ENCODE results near the gene FANCB. TPM values are rescaled to one million over a fixed set of nuclear protein-coding genes. Genes with fewer than 3 reads are reported as not detected.

The FANCB gene
- 0.74 TPM for total RNA-seq

- intact Hi-C loops (cut with DNase I): no loop called here
- no peak for TF ChIP-seq CTCF (IDR thresholded peaks at IDR 0.05)
- TF ChIP-seq POLR2AphosphoS5 (IDR thresholded peaks at IDR 0.05; ENCODE audit: insufficient read depth in 1 of 2, low read depth in 1 of 2): peak; percentile 78
These were observed at the start of gene FANCB, which contains the start of gene MOSPD2 for GRCh38 chrX:14872851-14873675. TSS of gene FANCB (minus strand) at chrX:14873069. CDS start at chrX:14865510, 7,559 bp downstream. TSS of gene MOSPD2 (plus strand) at chrX:14873421. CDS start at chrX:14873529, 108 bp downstream.

GRCh38 chrX:14922437-14922836, 49.6 kb upstream of the FANCB start:
- Histone ChIP-seq H3K27me3 (no peaks in the 10 kb centered on the region), H3K9me3 (no peaks in the 10 kb centered on the region), H3K4me3 (no peak overlapping the region), H3K4me1 (no peaks in the 10 kb centered on the region), H3K36me3 (no peaks in the 10 kb centered on the region), H3K27ac (no peak overlapping the region)
- no peak for DNase-seq (ENCODE audit: extremely low spot score in 2 of 2)
- TF ChIP-seq CTCF (IDR thresholded peaks at IDR 0.05): no peak
- TF ChIP-seq POLR2AphosphoS5 (IDR thresholded peaks at IDR 0.05; ENCODE audit: insufficient read depth in 1 of 2, low read depth in 1 of 2): no peak
- TF ChIP-seq POLR2A (IDR thresholded peaks at IDR 0.05): no peak
- intact Hi-C loops (cut with DNase I): no loop called here

More at GRCh38 chrX:14872851-14873675, at the start of gene FANCB, which contains the start of gene MOSPD2:
- peak; percentile 94 to 97 for DNase-seq (ENCODE audit: extremely low spot score in 2 of 2)
- no peaks in the 10 kb centered on the region for H3K27me3 ChIP-seq
- H3K36me3 ChIP-seq: no peaks in the 10 kb centered on the region
- no peaks in the 10 kb centered on the region for H3K4me1 ChIP-seq
- H3K27ac ChIP-seq: peak within 1 kb of the TSS; percentile 62
- H3K9me3 ChIP-seq: no peaks in the 10 kb centered on the region
- H3K4me3 ChIP-seq: peak within 1 kb of the TSS; percentile 59 to 71

DNA sequence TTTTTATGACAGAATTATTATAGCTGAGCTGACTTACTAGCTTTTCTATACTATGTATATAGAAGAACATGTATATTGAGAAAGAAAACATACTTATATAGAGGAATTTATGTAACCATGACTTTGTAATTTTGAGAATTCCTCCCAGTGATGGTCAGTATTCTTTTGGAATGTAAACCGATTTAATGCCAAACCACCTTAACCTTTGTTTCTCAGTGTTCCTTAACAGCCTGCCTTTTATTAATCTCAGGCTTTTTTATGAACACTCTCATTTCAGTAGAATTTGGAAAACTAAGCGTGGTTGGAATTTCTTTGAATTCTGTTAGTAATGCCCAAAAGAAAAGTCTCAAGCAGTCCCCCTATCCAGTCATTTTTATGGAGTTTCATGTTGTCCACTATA, 47.3 kb upstream of the FANCB start:
- DNase-seq (ENCODE audit: extremely low spot score in 2 of 2): no peak
- Histone ChIP-seq H3K27me3 (no peaks in the 10 kb centered on the region), H3K27ac (no peak overlapping the region), H3K9me3 (no peaks in the 10 kb centered on the region), H3K4me3 (no peak overlapping the region), H3K4me1 (no peaks in the 10 kb centered on the region), H3K36me3 (no peaks in the 10 kb centered on the region)
- intact Hi-C loops (cut with DNase I): no loop called here
- TF ChIP-seq CTCF (IDR thresholded peaks at IDR 0.05): no peak
- no peak for TF ChIP-seq POLR2A (IDR thresholded peaks at IDR 0.05)
- TF ChIP-seq POLR2AphosphoS5 (IDR thresholded peaks at IDR 0.05; ENCODE audit: insufficient read depth in 1 of 2, low read depth in 1 of 2): no peak

GRCh38 chrX:14919407-14919806, 46.5 kb upstream of the FANCB start:
- Histone ChIP-seq H3K9me3 (no peaks in the 10 kb centered on the region), H3K4me1 (no peaks in the 10 kb centered on the region), H3K4me3 (no peak overlapping the region), H3K36me3 (no peaks in the 10 kb centered on the region), H3K27ac (no peak overlapping the region), H3K27me3 (no peaks in the 10 kb centered on the region)
- no peak for TF ChIP-seq POLR2A (IDR thresholded peaks at IDR 0.05)
- no peak for TF ChIP-seq CTCF (IDR thresholded peaks at IDR 0.05)
- TF ChIP-seq POLR2AphosphoS5 (IDR thresholded peaks at IDR 0.05; ENCODE audit: insufficient read depth in 1 of 2, low read depth in 1 of 2): no peak
- intact Hi-C loops (cut with DNase I): no loop called here
- no peak for DNase-seq (ENCODE audit: extremely low spot score in 2 of 2)

Data from vagina (tissue), 2 donors.